Right lobe of liver (tissue), 6 donors: ENCODE data around the gene MAP2K6. TPM values are rescaled to one million over a fixed set of nuclear protein-coding genes. Genes with fewer than 3 reads are reported as not detected.

Experiments used
- ATAC-seq, 4 donors: fragments of 200-7000 bp; cut with Tn5 transposase; one replicate each; pipeline ENCODE4 v1.9.1; 2020; ENCODE audit warnings: mild to moderate bottlenecking in 4 of 4, moderate library complexity in 4 of 4
- DNase-seq, 3 donors: peaks; one replicate each; pipeline ENCODE4 v3.0.0-alpha.2; 2020
- H3K27ac ChIP-seq, 3 donors: fragments of 200-600 bp; one replicate each; pipeline ENCODE4 v1.8.0; 2022
- H3K27me3 ChIP-seq, 2 donors: fragments of 200-600 bp; one replicate each; pipeline ENCODE4 v1.8.0; 2022
- H3K36me3 ChIP-seq, 4 donors: fragments of 200-600 bp; sonication (generic) in 1 of 4; one replicate each; pipeline versions ENCODE4 v1.5.1 to v1.8.0; 2017 to 2022; ENCODE audit warnings: control low read depth in 1 of 4
- H3K4me1 ChIP-seq, 4 donors: fragments of 200-600 bp; sonication (generic) in 1 of 4; one replicate each; pipeline versions ENCODE4 v1.5.1 to v1.8.0; 2017 to 2022; ENCODE audit warnings: control low read depth in 1 of 4
- H3K4me3 ChIP-seq, 3 donors: fragments of 200-600 bp; one replicate each; pipeline ENCODE4 v1.8.0; 2022
- H3K9me3 ChIP-seq, 4 donors: fragments of 200-600 bp; sonication (generic) in 1 of 4; one replicate each; pipeline versions ENCODE4 v1.5.1 to v1.8.0; 2017 to 2022; ENCODE audit warnings: control low read depth in 1 of 4
- POLR2A ChIP-seq: fragments of 450-650 bp; IDR thresholded peaks from one replicate; pipeline ENCODE4 v1.6.1; 2017; ENCODE audit warnings: antibody characterized with exemption, mild to moderate bottlenecking
- WGBS: methylation state at CpG from one replicate; pipeline ENCODE4 v1.1.6; 2018; ENCODE audit warnings: low coverage, low lambda C conversion rate; ENCODE audit not compliant: insufficient coverage; ENCODE audit errors: missing lambda C conversion rate; 5-methylcytosine and 5-hydroxymethylcytosine counted together
- intact Hi-C, 2 donors: fragments of 100-400 bp; cut with DNase I; formaldehyde crosslinking; loops; one replicate each; pipeline versions ENCODE4 v1.11.2 to v1.14.1; 2022
- total RNA-seq, 6 experiments: library from RNA; depleted of rRNA in 2 of 6; stranded (reverse); fragments of >200 nt in 2 of 6; fragmentation: NEBNext Ultra II Directional in 3 of 6; extraction: Animal tissue kit (Norgen Biotek cat#: 25700) in 3 of 6; gene quantifications; one replicate each; pipeline versions ENCODE4 v1.1.0 to v1.2.4, GENCODE V29; 2016 to 2023
- TF ChIP-seq, protein P1 (sequence below), 4 donors: fragments of 200-600 bp in 3 of 4; fragments of 450-650 bp in 1 of 4; IDR thresholded peaks; one replicate each; pipeline versions ENCODE4 v1.5.1 to v1.8.0; 2016 to 2022; ENCODE audit warnings: antibody characterized with exemption in 4 of 4, mild to moderate bottlenecking in 2 of 4
- donor health status: DM: no; HTN: yes; CAD: no.
- donor health status: DM: no; HTN: no; CAD: no.
- donor health status: DM: no; HTN: no; CAD: no.
- donor health status: DM: no; HTN: yes; CAD: no.
- donor health status: DM: no; HTN: yes; CAD: no.

MAP2K6 gene
- total RNA-seq, 6 experiments from 2014 or later, result 1.8 to 3.6 (median 2.3) TPM

- TF ChIP-seq, protein P1, sequence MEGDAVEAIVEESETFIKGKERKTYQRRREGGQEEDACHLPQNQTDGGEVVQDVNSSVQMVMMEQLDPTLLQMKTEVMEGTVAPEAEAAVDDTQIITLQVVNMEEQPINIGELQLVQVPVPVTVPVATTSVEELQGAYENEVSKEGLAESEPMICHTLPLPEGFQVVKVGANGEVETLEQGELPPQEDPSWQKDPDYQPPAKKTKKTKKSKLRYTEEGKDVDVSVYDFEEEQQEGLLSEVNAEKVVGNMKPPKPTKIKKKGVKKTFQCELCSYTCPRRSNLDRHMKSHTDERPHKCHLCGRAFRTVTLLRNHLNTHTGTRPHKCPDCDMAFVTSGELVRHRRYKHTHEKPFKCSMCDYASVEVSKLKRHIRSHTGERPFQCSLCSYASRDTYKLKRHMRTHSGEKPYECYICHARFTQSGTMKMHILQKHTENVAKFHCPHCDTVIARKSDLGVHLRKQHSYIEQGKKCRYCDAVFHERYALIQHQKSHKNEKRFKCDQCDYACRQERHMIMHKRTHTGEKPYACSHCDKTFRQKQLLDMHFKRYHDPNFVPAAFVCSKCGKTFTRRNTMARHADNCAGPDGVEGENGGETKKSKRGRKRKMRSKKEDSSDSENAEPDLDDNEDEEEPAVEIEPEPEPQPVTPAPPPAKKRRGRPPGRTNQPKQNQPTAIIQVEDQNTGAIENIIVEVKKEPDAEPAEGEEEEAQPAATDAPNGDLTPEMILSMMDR (IDR thresholded peaks at IDR 0.05), result no peak
- no peak for TF ChIP-seq POLR2A
- DNase-seq (no peak), ATAC-seq (no peak)
- Histone ChIP-seq H3K27me3 (no peaks in the 10 kb centered on the region), H3K4me1 (no peaks in the 10 kb centered on the region), H3K4me3 (no peak overlapping the region), H3K9me3 (no peaks in the 10 kb centered on the region), H3K27ac (no peak overlapping the region), H3K36me3 (no peaks in the 10 kb centered on the region)
- intact Hi-C loops, result no loop called here
- WGBS, result 80% methylated on average over 5 of the region's 5 CpGs
Observed at GRCh38 chr17:69404399-69404798, 10.1 kb upstream of the MAP2K6 start.

GRCh38 chr17:69405096-69405495 is 9.4 kb upstream of the MAP2K6 start:
- TF ChIP-seq POLR2A, result no peak
- TF ChIP-seq, protein P1 (IDR thresholded peaks at IDR 0.05), result no peak
- Histone ChIP-seq H3K4me3 (no peak overlapping the region), H3K4me1 (no peaks in the 10 kb centered on the region), H3K36me3 (no peaks in the 10 kb centered on the region), H3K27ac (no peak overlapping the region), H3K9me3 (no peaks in the 10 kb centered on the region), H3K27me3 (no peaks in the 10 kb centered on the region)
- 85% methylated on average over 5 of the region's 5 CpGs for WGBS
- intact Hi-C loops, result no loop called here
- no peak for ATAC-seq
- DNase-seq, result no peak

GRCh38 chr17:69406941-69407340 is 7.6 kb upstream of the MAP2K6 start:
- intact Hi-C loops, result no loop called here
- no peaks in the 10 kb centered on the region for H3K27me3 ChIP-seq
- H3K9me3 ChIP-seq, result no peaks in the 10 kb centered on the region
- H3K27ac ChIP-seq, result no peak overlapping the region
- no peaks in the 10 kb centered on the region for H3K4me1 ChIP-seq
- no peaks in the 10 kb centered on the region for H3K36me3 ChIP-seq
- H3K4me3 ChIP-seq, result no peak overlapping the region
- ATAC-seq (no peak), DNase-seq (no peak)
- no peak for TF ChIP-seq POLR2A
- TF ChIP-seq, protein P1 (IDR thresholded peaks at IDR 0.05), result no peak

DNA sequence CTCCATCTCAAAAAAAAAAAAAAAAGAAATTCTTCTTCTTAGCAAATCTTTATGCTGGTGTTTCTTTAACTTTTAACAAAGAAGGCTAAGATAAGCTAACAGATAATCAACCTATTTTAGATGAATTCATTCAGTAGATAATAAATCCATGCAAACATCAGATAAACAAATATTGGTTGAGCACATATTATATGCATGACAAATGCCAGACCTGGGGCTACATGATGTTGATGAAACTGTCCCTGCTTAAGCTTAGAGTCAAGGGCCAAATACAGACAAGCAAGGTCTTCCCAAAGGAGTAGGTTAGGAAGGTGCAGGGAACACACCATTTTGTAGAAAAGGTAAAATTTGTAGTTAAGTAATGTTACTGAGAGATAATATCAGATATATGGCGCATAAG is 6.7 kb upstream of the MAP2K6 start:
- no peak overlapping the region for H3K27ac ChIP-seq
- no peaks in the 10 kb centered on the region for H3K4me1 ChIP-seq
- no peaks in the 10 kb centered on the region for H3K27me3 ChIP-seq
- 100% methylated on average over 1 of the region's 1 CpG for WGBS
- TF ChIP-seq POLR2A, result no peak
- TF ChIP-seq, protein P1 (IDR thresholded peaks at IDR 0.05), result no peak
- intact Hi-C loops, result no loop called here
- H3K9me3 ChIP-seq, result no peaks in the 10 kb centered on the region
- no peak for ATAC-seq
- no peak for DNase-seq
- H3K4me3 ChIP-seq, result no peak overlapping the region
- H3K36me3 ChIP-seq, result no peaks in the 10 kb centered on the region

- WGBS, result 87% methylated on average over 2 of the region's 2 CpGs
- DNase-seq, result no peak
- no peak for ATAC-seq
- Histone ChIP-seq H3K27ac (no peak overlapping the region), H3K4me3 (no peak overlapping the region), H3K27me3 (no peaks in the 10 kb centered on the region), H3K9me3 (no peaks in the 10 kb centered on the region), H3K4me1 (no peaks in the 10 kb centered on the region), H3K36me3 (no peaks in the 10 kb centered on the region)
- TF ChIP-seq POLR2A, result no peak
- TF ChIP-seq, protein P1 (IDR thresholded peaks at IDR 0.05), result no peak
- intact Hi-C loops, result no loop called here
Observed at GRCh38 chr17:69410671-69411070, 3.8 kb upstream of the MAP2K6 start.
